Right atrium auricular region (tissue), 2 donors: ENCODE data around the gene UBE2E1. TPM values are rescaled to one million over a fixed set of nuclear protein-coding genes. Genes with fewer than 3 reads are reported as not detected.

Source experiments
- DNase-seq: peaks from one replicate; pipeline ENCODE4 v3.0.0-alpha.2; 2019; ENCODE audit warnings: low spot score
- H3K27ac ChIP-seq, 2 donors: fragments of 200-600 bp; sonication (generic); 1 replicate in 1 of 2; 2 replicates in 1 of 2; pipeline ENCODE4 v1.5.1; 2016 to 2019
- H3K27me3 ChIP-seq, 2 donors: fragments of 200-600 bp; sonication (generic); one replicate each; pipeline versions ENCODE4 v1.5.1 to v1.6.0; 2017 to 2019
- H3K36me3 ChIP-seq: fragments of 200-600 bp; sonication (generic); one replicate; pipeline ENCODE4 v1.5.1; 2016
- H3K4me1 ChIP-seq, 2 donors: fragments of 200-600 bp; sonication (generic); one replicate each; pipeline versions ENCODE4 v1.5.1 to v1.6.0; 2017 to 2019
- H3K4me3 ChIP-seq, 2 donors: fragments of 200-600 bp; sonication (generic); 1 replicate in 1 of 2; 2 replicates in 1 of 2; pipeline ENCODE4 v1.5.1; 2017 to 2019; ENCODE audit warnings: mild to moderate bottlenecking in 1 of 2, moderate library complexity in 1 of 2
- H3K9me3 ChIP-seq, 2 donors: fragments of 200-600 bp; sonication (generic); one replicate each; pipeline ENCODE4 v1.5.1; 2019
- total RNA-seq, 2 donors: library from RNA; depleted of rRNA; stranded (reverse); fragments of >200 nt; gene quantifications; one replicate each; pipeline ENCODE4 v1.1.0, GENCODE V29; 2016
- TF ChIP-seq, protein P1 (sequence below), 2 donors: fragments of 200-600 bp; sonication (generic); IDR thresholded peaks; one replicate each; pipeline ENCODE4 v1.5.1; 2019; ENCODE audit warnings: antibody characterized with exemption in 2 of 2

UBE2E1 gene
- total RNA-seq, 2 donors from 2014 or later, result 30.8 to 41.4 TPM

DNA sequence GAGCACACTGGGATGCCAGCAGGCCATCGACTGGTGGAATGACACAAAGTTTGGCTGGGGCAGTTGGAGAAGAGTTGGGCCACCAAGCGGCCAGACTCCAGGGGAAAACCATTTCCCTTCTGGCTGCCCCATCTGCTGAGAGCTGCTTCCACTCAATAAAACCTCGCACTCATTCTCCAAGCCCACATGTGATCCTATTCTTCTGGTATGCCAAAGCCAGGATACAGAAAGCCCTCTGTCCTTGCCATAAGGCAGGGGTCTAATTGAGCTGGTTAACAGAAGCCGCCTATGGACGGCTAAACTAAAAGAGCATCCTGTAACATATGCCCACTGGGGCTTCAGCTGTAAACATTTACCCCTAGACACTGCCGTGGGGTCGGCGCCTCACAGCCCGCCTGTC, 55.9 kb downstream of the UBE2E1 start:
- H3K4me1 ChIP-seq, result peaks cover 0 to 40% of the 10 kb centered on the region in 2 donors
- no peak overlapping the region for H3K27ac ChIP-seq
- no peaks in the 10 kb centered on the region for H3K36me3 ChIP-seq
- TF ChIP-seq, protein P1, sequence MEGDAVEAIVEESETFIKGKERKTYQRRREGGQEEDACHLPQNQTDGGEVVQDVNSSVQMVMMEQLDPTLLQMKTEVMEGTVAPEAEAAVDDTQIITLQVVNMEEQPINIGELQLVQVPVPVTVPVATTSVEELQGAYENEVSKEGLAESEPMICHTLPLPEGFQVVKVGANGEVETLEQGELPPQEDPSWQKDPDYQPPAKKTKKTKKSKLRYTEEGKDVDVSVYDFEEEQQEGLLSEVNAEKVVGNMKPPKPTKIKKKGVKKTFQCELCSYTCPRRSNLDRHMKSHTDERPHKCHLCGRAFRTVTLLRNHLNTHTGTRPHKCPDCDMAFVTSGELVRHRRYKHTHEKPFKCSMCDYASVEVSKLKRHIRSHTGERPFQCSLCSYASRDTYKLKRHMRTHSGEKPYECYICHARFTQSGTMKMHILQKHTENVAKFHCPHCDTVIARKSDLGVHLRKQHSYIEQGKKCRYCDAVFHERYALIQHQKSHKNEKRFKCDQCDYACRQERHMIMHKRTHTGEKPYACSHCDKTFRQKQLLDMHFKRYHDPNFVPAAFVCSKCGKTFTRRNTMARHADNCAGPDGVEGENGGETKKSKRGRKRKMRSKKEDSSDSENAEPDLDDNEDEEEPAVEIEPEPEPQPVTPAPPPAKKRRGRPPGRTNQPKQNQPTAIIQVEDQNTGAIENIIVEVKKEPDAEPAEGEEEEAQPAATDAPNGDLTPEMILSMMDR (IDR thresholded peaks at IDR 0.05), result no peak
- no peaks in the 10 kb centered on the region for H3K27me3 ChIP-seq
- no peak for DNase-seq
- no peaks in the 10 kb centered on the region for H3K9me3 ChIP-seq
- H3K4me3 ChIP-seq, result no peak overlapping the region

- Histone ChIP-seq H3K9me3 (no peaks in the 10 kb centered on the region), H3K4me1 (peaks cover 0 to 35% of the 10 kb centered on the region in 2 donors), H3K4me3 (no peak overlapping the region), H3K27me3 (no peaks in the 10 kb centered on the region), H3K27ac (no peak overlapping the region), H3K36me3 (no peaks in the 10 kb centered on the region)
- TF ChIP-seq, protein P1 (IDR thresholded peaks at IDR 0.05), result no peak
- no peak for DNase-seq
Measured at GRCh38 chr3:23863060-23863459, 57.3 kb downstream of the UBE2E1 start.

GRCh38 chr3:23864931-23865330, 59.2 kb downstream of the UBE2E1 start:
- no peak for DNase-seq
- Histone ChIP-seq H3K36me3 (no peaks in the 10 kb centered on the region), H3K9me3 (no peaks in the 10 kb centered on the region), H3K27me3 (no peaks in the 10 kb centered on the region), H3K27ac (no peak overlapping the region), H3K4me1 (peaks cover 0 to 28% of the 10 kb centered on the region in 2 donors), H3K4me3 (no peak overlapping the region)
- TF ChIP-seq, protein P1 (IDR thresholded peaks at IDR 0.05), result no peak

DNA sequence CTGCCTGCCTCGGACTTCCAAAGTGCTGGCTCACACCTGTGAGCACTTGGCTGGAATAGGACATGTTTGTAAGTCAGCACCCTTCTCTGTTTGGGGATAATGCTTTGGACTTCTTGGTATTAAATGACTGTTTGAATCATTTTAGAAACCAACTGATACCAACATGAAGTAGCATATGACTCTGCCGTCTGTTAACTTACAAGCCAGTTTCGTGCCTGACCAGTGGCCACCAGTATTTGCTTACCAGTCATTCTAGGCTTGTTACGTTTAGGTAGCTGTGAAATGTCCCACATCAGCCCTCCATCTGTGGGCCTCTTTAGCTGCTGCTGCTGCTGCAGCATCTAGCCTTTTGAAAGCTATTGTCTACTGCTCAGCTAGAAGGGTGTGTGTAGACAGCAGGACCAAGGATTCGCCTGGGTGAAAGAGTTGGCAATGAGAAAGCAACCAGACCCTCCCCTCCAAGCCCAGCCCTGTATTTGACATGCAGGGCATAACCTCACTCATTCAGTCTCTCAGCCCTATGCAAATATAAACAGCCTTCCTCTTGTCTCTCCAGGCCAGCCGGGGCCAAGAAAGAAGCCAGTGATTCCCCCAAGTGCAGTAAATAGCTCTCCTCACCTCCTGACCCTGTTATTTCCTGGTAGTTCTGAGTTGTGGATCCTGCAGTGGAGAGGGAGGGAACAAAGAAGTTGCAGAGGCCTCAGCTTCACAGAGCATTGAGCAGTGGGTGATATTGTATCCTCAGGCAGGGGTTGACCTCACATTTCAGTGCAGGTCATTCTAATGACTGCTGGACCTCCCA, 60.0 kb downstream of the UBE2E1 start:
- peaks cover 0 to 32% of the 10 kb centered on the region in 2 donors for H3K4me1 ChIP-seq
- no peaks in the 10 kb centered on the region for H3K27me3 ChIP-seq
- TF ChIP-seq, protein P1 (IDR thresholded peaks at IDR 0.05), result no peak
- H3K27ac ChIP-seq, result no peak overlapping the region
- no peak for DNase-seq
- no peaks in the 10 kb centered on the region for H3K9me3 ChIP-seq
- no peak overlapping the region for H3K4me3 ChIP-seq
- H3K36me3 ChIP-seq, result no peaks in the 10 kb centered on the region

DNA sequence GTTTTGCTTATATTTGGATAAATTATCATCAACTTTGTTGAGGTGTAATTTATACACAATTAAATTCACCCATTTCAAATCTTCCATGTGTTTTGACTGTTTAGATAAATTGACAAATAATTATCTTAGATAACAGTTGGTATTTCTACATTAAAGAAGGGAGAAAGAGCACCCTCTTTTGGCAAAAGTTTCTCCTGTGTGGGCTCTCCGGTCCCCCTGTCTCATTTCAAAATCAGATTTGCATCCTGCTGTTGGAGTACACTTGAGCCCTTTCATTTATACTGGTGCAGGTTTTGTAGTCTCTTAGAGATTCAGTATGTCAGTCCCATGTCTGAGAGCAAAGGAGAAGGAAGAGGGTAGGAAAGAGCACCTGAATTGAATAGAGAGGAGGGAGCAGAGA, 61.6 kb downstream of the UBE2E1 start:
- Histone ChIP-seq H3K27ac (no peak overlapping the region), H3K36me3 (no peaks in the 10 kb centered on the region), H3K27me3 (no peaks in the 10 kb centered on the region), H3K9me3 (no peaks in the 10 kb centered on the region), H3K4me3 (no peak overlapping the region), H3K4me1 (peaks cover 0 to 32% of the 10 kb centered on the region in 2 donors)
- TF ChIP-seq, protein P1 (IDR thresholded peaks at IDR 0.05), result no peak
- no peak for DNase-seq
